ENCODE results near the gene BLOC1S3. TPM values are rescaled to one million over a fixed set of nuclear protein-coding genes. Genes with fewer than 3 reads are reported as not detected.

BLOC1S3 gene
- polyA plus RNA-seq, 1 experiment: 7.0 TPM

DNA sequence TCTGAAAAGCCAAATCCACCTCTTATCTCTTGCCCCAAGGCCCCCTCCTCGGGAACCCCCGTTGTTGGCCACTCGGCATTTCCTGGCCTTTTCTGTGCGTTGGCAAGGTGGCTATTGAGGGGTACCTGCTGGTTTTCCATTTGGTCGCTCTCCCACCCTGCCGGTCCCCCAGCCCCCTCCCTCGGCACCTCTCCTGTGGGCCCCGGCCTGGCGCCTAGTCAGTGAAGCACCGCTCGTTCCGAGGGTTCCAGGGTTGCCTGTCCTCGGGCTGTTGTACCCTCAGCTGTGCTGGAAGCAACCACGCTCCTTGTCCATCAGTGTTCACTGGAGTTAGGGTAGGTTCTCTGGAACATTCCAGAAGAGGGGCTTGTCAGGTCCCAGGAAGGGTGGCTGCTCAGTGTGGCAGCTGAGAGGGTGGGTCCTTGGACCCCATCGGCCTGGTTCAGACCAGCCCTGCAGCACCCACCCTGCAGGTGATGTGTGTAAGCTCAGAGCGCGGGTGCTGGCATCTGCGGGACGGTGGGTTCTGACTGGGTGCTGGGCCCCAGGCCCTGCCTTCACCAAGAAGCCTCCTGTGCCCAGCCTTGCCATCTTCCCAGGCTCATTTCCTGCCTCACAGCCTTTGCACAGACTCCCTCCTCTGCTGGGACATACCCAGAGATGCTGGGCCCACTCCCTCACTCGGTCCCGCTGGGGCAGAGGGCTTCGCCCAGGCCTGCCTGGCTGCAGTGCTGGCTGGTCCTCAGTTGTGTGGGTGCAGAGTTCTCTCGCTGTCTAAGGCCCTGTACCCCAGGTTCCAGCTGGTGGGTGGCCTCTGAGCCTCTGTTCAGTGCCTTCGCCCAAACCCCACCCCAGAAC is 39.1 kb upstream of the BLOC1S3 start:
- ChIA-PET POLR2A (no interaction called here), CTCF (interaction anchor here (0.5 kb wide), 1 partner anchor 1711 kb away, joined by 5 read pairs; no protein-coding TSS in a partner anchor)
- DNase-seq (ENCODE audit: low read depth, low spot score): no peak
- Histone ChIP-seq H3K27me3 (ENCODE audit: control insufficient read depth, insufficient read depth, low read length) (no peaks in the 10 kb centered on the region), H3K4me3 (ENCODE audit: low read depth, low read length) (no peak overlapping the region), H3K27ac (ENCODE audit: low read depth, low read length) (no peak overlapping the region), H3K9me3 (ENCODE audit: control insufficient read depth, insufficient read depth, low read length) (no peaks in the 10 kb centered on the region; the same call in 1 of the 2 replicates)
- TF ChIP-seq CTCF (IDR thresholded peaks at IDR 0.05; ENCODE audit: low read depth, low read length): no peak

DNA sequence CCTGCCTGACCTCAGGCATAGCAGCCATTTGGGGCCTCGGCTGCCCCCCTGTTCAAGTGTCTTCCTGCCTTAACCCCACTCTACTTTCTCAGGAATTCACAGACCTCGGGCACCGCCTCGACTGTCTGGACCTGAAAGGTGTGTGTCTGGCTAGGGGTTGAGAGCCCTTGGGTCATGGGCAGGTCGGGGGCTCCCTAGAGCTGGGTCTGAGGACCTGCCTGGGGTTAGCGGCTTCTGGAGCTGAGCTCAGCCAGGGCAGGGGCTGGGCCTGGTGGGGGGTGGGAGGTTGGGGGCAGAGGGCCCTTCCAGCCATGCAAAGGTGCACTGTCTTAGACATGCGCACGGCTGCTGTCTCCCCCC is 38.5 kb upstream of the BLOC1S3 start:
- ChIA-PET POLR2A (no interaction called here), CTCF (interaction anchor here (0.5 kb wide), 1 partner anchor 1712 kb away, joined by 5 read pairs; no protein-coding TSS in a partner anchor)
- no peak overlapping the region for H3K27ac ChIP-seq (ENCODE audit: low read depth, low read length)

DNA sequence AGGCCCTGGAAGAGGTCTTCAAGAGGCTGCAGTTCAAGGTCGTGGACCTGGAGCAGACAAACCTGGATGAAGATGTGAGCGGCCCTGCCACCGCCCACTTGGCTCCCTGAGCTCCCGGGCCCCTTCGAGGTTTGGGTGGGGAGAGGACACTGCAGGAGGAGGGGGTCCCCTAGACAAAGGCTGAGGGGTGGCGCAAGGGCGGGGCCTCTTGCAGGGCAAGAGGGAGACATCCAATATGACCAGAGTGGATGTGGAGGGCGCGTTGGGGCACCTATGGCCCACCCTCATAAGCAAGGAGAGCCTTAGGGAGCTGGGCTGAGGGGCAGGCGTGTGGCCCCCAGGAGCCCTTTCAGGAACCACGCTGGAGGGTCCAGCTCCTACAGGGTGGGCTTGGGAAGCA is 38.1 kb upstream of the BLOC1S3 start:
- Histone ChIP-seq H3K4me3 (ENCODE audit: low read depth, low read length) (no peak overlapping the region), H3K9me3 (ENCODE audit: control insufficient read depth, insufficient read depth, low read length) (no peaks in the 10 kb centered on the region; the same call in 1 of the 2 replicates), H3K27ac (ENCODE audit: low read depth, low read length) (no peak overlapping the region), H3K27me3 (ENCODE audit: control insufficient read depth, insufficient read depth, low read length) (no peaks in the 10 kb centered on the region)
- DNase-seq (ENCODE audit: low read depth, low spot score): no peak
- POLR2A ChIA-PET: no interaction called here
- no peak for TF ChIP-seq CTCF (IDR thresholded peaks at IDR 0.05; ENCODE audit: low read depth, low read length)
- CTCF ChIA-PET: no interaction called here

More for the DNA sequence above, 38.5 kb upstream of the BLOC1S3 start:
- no peak overlapping the region for H3K4me3 ChIP-seq (ENCODE audit: low read depth, low read length)
- no peaks in the 10 kb centered on the region; the same call in 1 of the 2 replicates for H3K9me3 ChIP-seq (ENCODE audit: control insufficient read depth, insufficient read depth, low read length)
- no peak for DNase-seq (ENCODE audit: low read depth, low spot score)
- H3K27me3 ChIP-seq (ENCODE audit: control insufficient read depth, insufficient read depth, low read length): no peaks in the 10 kb centered on the region
- TF ChIP-seq CTCF (IDR thresholded peaks at IDR 0.05; ENCODE audit: low read depth, low read length): no peak

- Histone ChIP-seq H3K4me3 (ENCODE audit: low read depth, low read length) (no peak overlapping the region), H3K27ac (ENCODE audit: low read depth, low read length) (no peak overlapping the region), H3K27me3 (ENCODE audit: control insufficient read depth, insufficient read depth, low read length) (no peaks in the 10 kb centered on the region), H3K9me3 (ENCODE audit: control insufficient read depth, insufficient read depth, low read length) (no peaks in the 10 kb centered on the region; the same call in 1 of the 2 replicates)
- ChIA-PET POLR2A (no interaction called here), CTCF (no interaction called here)
- no peak for TF ChIP-seq CTCF (IDR thresholded peaks at IDR 0.05; ENCODE audit: low read depth, low read length)
- DNase-seq (ENCODE audit: low read depth, low spot score): no peak
Observed at GRCh38 chr19:45141203-45141900, 37.2 kb upstream of the BLOC1S3 start.

Measured in AG04450 (cell line).